Suprapubic skin (tissue), 3 donors: ENCODE results near the gene CCT7.

ENCODE experiments used
- EP300 ChIP-seq: sonication (generic); formaldehyde crosslinking; IDR thresholded peaks from one replicate; pipeline ENCODE4 v1.6.1; 2017; ENCODE audit warnings: antibody characterized with exemption
- TF ChIP-seq, protein P1 (sequence below), 2 donors: fragments of 200-600 bp in 1 of 2; fragments of 450-650 bp in 1 of 2; sonication (generic) in 1 of 2; IDR thresholded peaks; one replicate each; pipeline ENCODE4 v1.5.1; 2016 to 2019; ENCODE audit warnings: antibody characterized with exemption in 2 of 2, mild to moderate bottlenecking in 1 of 2, moderate library complexity in 1 of 2

DNA sequence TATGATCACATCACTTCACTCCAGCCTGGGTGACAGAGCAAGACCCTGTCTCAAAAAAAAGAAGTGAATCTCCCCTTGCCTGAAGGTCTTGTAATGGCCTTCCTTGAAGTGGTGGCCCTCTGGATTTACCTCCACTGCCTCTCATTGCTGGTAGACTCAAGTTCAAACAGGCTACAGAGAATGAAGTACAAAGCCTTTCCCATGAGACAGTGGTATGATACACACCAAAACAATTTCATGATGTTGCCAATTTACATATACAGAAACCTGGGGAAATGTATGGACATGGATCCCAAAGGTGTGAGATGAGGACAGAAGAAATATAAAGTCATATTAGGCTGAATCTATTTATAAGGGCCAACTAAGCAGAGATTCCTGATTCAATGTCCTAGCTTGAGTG, 36.5 kb upstream of the CCT7 start:
- no peak for TF ChIP-seq EP300
- TF ChIP-seq, protein P1, sequence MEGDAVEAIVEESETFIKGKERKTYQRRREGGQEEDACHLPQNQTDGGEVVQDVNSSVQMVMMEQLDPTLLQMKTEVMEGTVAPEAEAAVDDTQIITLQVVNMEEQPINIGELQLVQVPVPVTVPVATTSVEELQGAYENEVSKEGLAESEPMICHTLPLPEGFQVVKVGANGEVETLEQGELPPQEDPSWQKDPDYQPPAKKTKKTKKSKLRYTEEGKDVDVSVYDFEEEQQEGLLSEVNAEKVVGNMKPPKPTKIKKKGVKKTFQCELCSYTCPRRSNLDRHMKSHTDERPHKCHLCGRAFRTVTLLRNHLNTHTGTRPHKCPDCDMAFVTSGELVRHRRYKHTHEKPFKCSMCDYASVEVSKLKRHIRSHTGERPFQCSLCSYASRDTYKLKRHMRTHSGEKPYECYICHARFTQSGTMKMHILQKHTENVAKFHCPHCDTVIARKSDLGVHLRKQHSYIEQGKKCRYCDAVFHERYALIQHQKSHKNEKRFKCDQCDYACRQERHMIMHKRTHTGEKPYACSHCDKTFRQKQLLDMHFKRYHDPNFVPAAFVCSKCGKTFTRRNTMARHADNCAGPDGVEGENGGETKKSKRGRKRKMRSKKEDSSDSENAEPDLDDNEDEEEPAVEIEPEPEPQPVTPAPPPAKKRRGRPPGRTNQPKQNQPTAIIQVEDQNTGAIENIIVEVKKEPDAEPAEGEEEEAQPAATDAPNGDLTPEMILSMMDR (IDR thresholded peaks at IDR 0.05), result no peak
